Natural killer cell (primary cell): ENCODE measurements around the gene ULK4. TPM values are rescaled to one million over a fixed set of nuclear protein-coding genes. Genes with fewer than 3 reads are reported as not detected.
A peak's percentile ranks its signal among the peaks of the same experiment; 100 is the strongest.

Source experiments
- ATAC-seq, 3 donors: fragments of 150-1000 bp in 2 of 3; fragments of 200-7000 bp in 1 of 3; cut with Tn5 transposase; 1 replicate in 1 of 3; 2 replicates in 2 of 3; pipeline ENCODE4 v1.10.0; 2021; ENCODE audit warnings: mild to moderate bottlenecking in 2 of 3, moderate library complexity in 2 of 3
- DNase-seq, 2 donors: peaks; one replicate each; pipeline versions ENCODE4 v3.0.0 to v3.0.0-alpha.2; 2013 to 2021; ENCODE audit warnings: mixed read lengths in 1 of 2
- H3K27ac ChIP-seq: one replicate; pipeline ENCODE4 v1.5.1; 2013; ENCODE audit warnings: mild to moderate bottlenecking, low read length
- H3K27me3 ChIP-seq: one replicate; pipeline ENCODE4 v1.6.1; 2013; ENCODE audit warnings: low read length; ENCODE audit not compliant: control insufficient read depth, insufficient read depth
- H3K36me3 ChIP-seq: one replicate; pipeline ENCODE4 v1.6.1; 2013; ENCODE audit warnings: low read length; ENCODE audit not compliant: control insufficient read depth, insufficient read depth
- H3K4me1 ChIP-seq: one replicate; pipeline ENCODE4 v1.6.1; 2013; ENCODE audit warnings: low read length; ENCODE audit not compliant: control insufficient read depth, insufficient read depth
- H3K4me3 ChIP-seq: one replicate; pipeline ENCODE4 v1.5.1; 2013; ENCODE audit warnings: low read length
- H3K9me3 ChIP-seq: one replicate; pipeline ENCODE4 v1.6.1; 2013; ENCODE audit warnings: low read length; ENCODE audit not compliant: control insufficient read depth, insufficient read depth
- H3K27ac Mint-ChIP-seq, 2 donors: one replicate each; pipeline ENCODE4 v1.8.0; 2022; ENCODE audit warnings: mild to moderate bottlenecking in 2 of 2, mixed read lengths in 2 of 2, moderate library complexity in 1 of 2
- H3K27me3 Mint-ChIP-seq, 2 donors: one replicate each; pipeline ENCODE4 v1.8.0; 2022; ENCODE audit warnings: low read depth in 2 of 2, mixed read lengths in 2 of 2
- H3K36me3 Mint-ChIP-seq: one replicate; pipeline ENCODE4 v1.8.0; 2022; ENCODE audit warnings: mixed read lengths
- H3K4me1 Mint-ChIP-seq, 2 donors: one replicate each; pipeline ENCODE4 v1.8.0; 2022; ENCODE audit warnings: mixed read lengths in 2 of 2
- H3K4me3 Mint-ChIP-seq: one replicate; pipeline ENCODE4 v1.8.0; 2022; ENCODE audit warnings: mild to moderate bottlenecking, moderate library complexity, mixed read lengths
- H3K9me3 Mint-ChIP-seq, 2 donors: one replicate each; pipeline ENCODE4 v1.8.0; 2022; ENCODE audit warnings: mixed read lengths in 2 of 2
- CTCF ChIP-seq: fragments of 200-600 bp; IDR thresholded peaks from one replicate; pipeline ENCODE4 v1.8.0; 2022; ENCODE audit warnings: antibody characterized with exemption
- WGBS: methylation state at CpG from one replicate; pipeline ENCODE4 v1.1.7; 2013; ENCODE audit warnings: missing lambda C conversion rate; ENCODE audit not compliant: insufficient coverage; 5-methylcytosine and 5-hydroxymethylcytosine counted together
- intact Hi-C: fragments of 100-400 bp; cut with micrococcal nuclease; formaldehyde crosslinking; loops from one replicate; pipeline ENCODE4 v1.14.2; 2022
- total RNA-seq, 4 donors: library from RNA; stranded (reverse); fragments of 120-200 nt in 1 of 4; gene quantifications; one replicate each; pipeline versions ENCODE4 v1.2.3 to v1.2.4, GENCODE V29; 2013 to 2022

Gene ULK4
- total RNA-seq, 3 donors from 2014 or later (not counting 1 experiment from before 2014, with no cell fraction given) = 19.2 to 25.7 (median 21.2) TPM

- Histone ChIP-seq H3K9me3 (no peaks in the 10 kb centered on the region), H3K4me1 (no peaks in the 10 kb centered on the region), H3K4me3 (no peak overlapping the region), H3K36me3 (no peaks in the 10 kb centered on the region), H3K27ac (no peak overlapping the region), H3K27me3 (no peaks in the 10 kb centered on the region)
- H3K4me3 Mint-ChIP-seq = no peak overlapping the region
- intact Hi-C loops = loop anchor here (1.0 to 10.0 kb wide), 4 partner anchors 205 to 651 kb away; no protein-coding TSS in a partner anchor
- ATAC-seq = no peak
- H3K27ac Mint-ChIP-seq = no peak overlapping the region
- peak in 1 of 2 donors; percentile 64 for DNase-seq
- H3K27me3 Mint-ChIP-seq = no peaks in the 10 kb centered on the region
- TF ChIP-seq CTCF = peak; percentile 65
- no peaks in the 10 kb centered on the region for H3K9me3 Mint-ChIP-seq
- no peaks in the 10 kb centered on the region for H3K4me1 Mint-ChIP-seq
- WGBS = 71% methylated on average over 1 of the region's 1 CpG
- H3K36me3 Mint-ChIP-seq = no peaks in the 10 kb centered on the region
Observed at GRCh38 chr3:41893977-41894376, 67.9 kb downstream of the ULK4 start.

- Mint-ChIP-seq H3K4me3 (no peak overlapping the region), H3K4me1 (no peaks in the 10 kb centered on the region), H3K27ac (no peak overlapping the region), H3K36me3 (no peaks in the 10 kb centered on the region), H3K27me3 (no peaks in the 10 kb centered on the region), H3K9me3 (no peaks in the 10 kb centered on the region)
- no peaks in the 10 kb centered on the region for H3K9me3 ChIP-seq
- DNase-seq (no peak), ATAC-seq (no peak)
- intact Hi-C loops = loop anchor here (10.0 kb wide), 1 partner anchor 1694 kb away; no protein-coding TSS in a partner anchor
- peaks cover 4% of the 10 kb centered on the region for H3K36me3 ChIP-seq
- WGBS = 0% methylated on average over 1 of the region's 3 CpGs
- H3K4me3 ChIP-seq = no peak overlapping the region
- H3K27ac ChIP-seq = no peak overlapping the region
- no peaks in the 10 kb centered on the region for H3K4me1 ChIP-seq
- H3K27me3 ChIP-seq = no peaks in the 10 kb centered on the region
- no peak for TF ChIP-seq CTCF
Observed at GRCh38 chr3:41888368-41889076, 73.4 kb downstream of the ULK4 start.

- Histone ChIP-seq H3K27ac (no peak overlapping the region), H3K4me1 (no peaks in the 10 kb centered on the region), H3K9me3 (no peaks in the 10 kb centered on the region), H3K36me3 (no peaks in the 10 kb centered on the region), H3K4me3 (no peak overlapping the region), H3K27me3 (no peaks in the 10 kb centered on the region)
- no peak for DNase-seq
- Mint-ChIP-seq H3K27me3 (no peaks in the 10 kb centered on the region), H3K4me1 (no peaks in the 10 kb centered on the region), H3K4me3 (no peak overlapping the region), H3K27ac (no peak overlapping the region), H3K36me3 (no peaks in the 10 kb centered on the region), H3K9me3 (no peaks in the 10 kb centered on the region)
- TF ChIP-seq CTCF = no peak
- no peak for ATAC-seq
- intact Hi-C loops = loop anchor here (10.0 kb wide), 1 partner anchor 1688 kb away; no protein-coding TSS in a partner anchor
Observed at GRCh38 chr3:41882956-41883355, 78.9 kb downstream of the ULK4 start.
